GM23338 (cell line): ENCODE measurements around the gene PARL. TPM values are rescaled to one million over a fixed set of nuclear protein-coding genes. Genes with fewer than 3 reads are reported as not detected.

ENCODE experiments used
- ATAC-seq: fragments of 200-7000 bp; cut with Tn5 transposase; 3 replicates; pipeline ENCODE4 v1.9.1; 2020
- DNase-seq: peaks from one replicate; pipeline ENCODE4 v3.0.0-alpha.2; 2015; ENCODE audit warnings: low spot score
- H2AFZ ChIP-seq: fragments of 200-600 bp; sonication (generic); 2 replicates; pipeline ENCODE4 v1.8.0; 2016; ENCODE audit warnings: antibody characterized with exemption, mild to moderate bottlenecking, moderate library complexity
- H3F3A ChIP-seq: fragments of 200-600 bp; sonication (generic); replicated peaks from 2 replicates; pipeline ENCODE4 v1.8.0; 2017; ENCODE audit warnings: antibody characterized with exemption, mixed run types, low read depth
- H3K27ac ChIP-seq: fragments of 200-600 bp; sonication (generic); 2 replicates; pipeline ENCODE4 v1.6.1; 2016; ENCODE audit warnings: low read depth
- H3K27me3 ChIP-seq: fragments of 200-600 bp; sonication (generic); 2 replicates; pipeline ENCODE4 v1.8.0; 2016; ENCODE audit warnings: mild to moderate bottlenecking, mixed run types, moderate library complexity; ENCODE audit not compliant: insufficient read depth
- H3K36me3 ChIP-seq: fragments of 200-600 bp; sonication (generic); 2 replicates; pipeline ENCODE4 v1.8.0; 2016; ENCODE audit warnings: mild to moderate bottlenecking; ENCODE audit not compliant: insufficient read depth
- H3K4me1 ChIP-seq: fragments of 200-600 bp; sonication (generic); 2 replicates; pipeline ENCODE4 v1.8.0; 2016; ENCODE audit warnings: mild to moderate bottlenecking, moderate library complexity; ENCODE audit not compliant: insufficient read depth
- H3K4me2 ChIP-seq: fragments of 200-600 bp; sonication (generic); 2 replicates; pipeline ENCODE4 v1.7.1; 2017; ENCODE audit warnings: mixed run types
- H3K4me3 ChIP-seq: fragments of 200-600 bp; sonication (generic); 2 replicates; pipeline ENCODE4 v1.6.1; 2016; ENCODE audit warnings: mixed run types
- H3K79me2 ChIP-seq: fragments of 200-600 bp; sonication (generic); replicated peaks from 2 replicates; pipeline ENCODE4 v1.8.0; 2017; ENCODE audit warnings: mild to moderate bottlenecking; ENCODE audit not compliant: insufficient read depth
- H3K9me2 ChIP-seq: fragments of 200-600 bp; sonication (generic); 2 replicates; pipeline ENCODE4 v1.8.0; 2017; ENCODE audit not compliant: insufficient read depth
- H4K20me1 ChIP-seq: fragments of 200-600 bp; sonication (generic); replicated peaks from 2 replicates; pipeline ENCODE4 v1.8.0; 2017; ENCODE audit warnings: mild to moderate bottlenecking; ENCODE audit not compliant: insufficient read depth
- H3K27ac Mint-ChIP-seq: 2 replicates; pipeline ENCODE4 v1.8.0; 2020; ENCODE audit warnings: inconsistent platforms, mild to moderate bottlenecking, moderate library complexity, mixed read lengths
- H3K27me3 Mint-ChIP-seq: 3 replicates; pipeline ENCODE4 v1.8.0; 2022; ENCODE audit warnings: low read depth, mild to moderate bottlenecking, moderate library complexity, mixed read lengths, inconsistent platforms; ENCODE audit not compliant: insufficient read depth, poor library complexity
- H3K36me3 Mint-ChIP-seq: 3 replicates; pipeline ENCODE4 v1.8.0; 2021; ENCODE audit warnings: low read depth, mild to moderate bottlenecking, inconsistent platforms, moderate library complexity, mixed read lengths
- H3K4me1 Mint-ChIP-seq: 3 replicates; pipeline ENCODE4 v1.8.0; 2020; ENCODE audit warnings: mild to moderate bottlenecking, inconsistent platforms, mixed read lengths
- H3K4me3 Mint-ChIP-seq: 3 replicates; pipeline ENCODE4 v1.8.0; 2021; ENCODE audit warnings: moderate library complexity, mild to moderate bottlenecking, inconsistent platforms, mixed read lengths
- H3K9me3 Mint-ChIP-seq: 3 replicates; pipeline ENCODE4 v1.8.0; 2020; ENCODE audit warnings: moderate library complexity, mild to moderate bottlenecking, inconsistent platforms, mixed read lengths
- CREB1 ChIP-seq: fragments of 250-450 bp; sonication (Bioruptor Pico); IDR thresholded peaks from 2 replicates; pipeline ENCODE4 v1.5.0; 2020; ENCODE audit warnings: low read depth, mild to moderate bottlenecking, moderate library complexity
- EZH2 ChIP-seq: fragments of 200-600 bp; sonication (generic); IDR thresholded peaks from one replicate; pipeline ENCODE4 v1.8.0; 2017; ENCODE audit warnings: antibody characterized with exemption, mild to moderate bottlenecking, low read depth; ENCODE audit not compliant: unreplicated experiment
- JUNB ChIP-seq: IDR thresholded peaks from one replicate; pipeline ENCODE4 v1.6.1; 2016; ENCODE audit warnings: antibody characterized with exemption; ENCODE audit not compliant: unreplicated experiment
- POLR2AphosphoS5 ChIP-seq: IDR thresholded peaks from 2 replicates; pipeline ENCODE4 v1.6.1; 2016; ENCODE audit warnings: antibody characterized with exemption, low read depth
- ZNF114 ChIP-seq: fragments of 250-450 bp; sonication (Bioruptor Pico); IDR thresholded peaks from 2 replicates; pipeline ENCODE4 v1.5.0; 2020; ENCODE audit warnings: mild to moderate bottlenecking, moderate library complexity
- ZNF331 ChIP-seq: fragments of 250-450 bp; sonication (Bioruptor Pico); IDR thresholded peaks from 2 replicates; pipeline ENCODE4 v1.5.0; 2020; ENCODE audit warnings: low read depth, mild to moderate bottlenecking, moderate library complexity
- polyA plus RNA-seq: library from polyadenylated mRNA; unstranded; fragments of >200 nt; fragmentation: Nextera tagmentation; extraction: Ambion mirVana; gene quantifications from 2 replicates; pipeline ENCODE4 v1.2.1, GENCODE V29; 2016
- total RNA-seq: library from RNA; depleted of rRNA; stranded (reverse); fragments of >200 nt; shearing (Covaris generic); gene quantifications from 2 replicates; pipeline ENCODE4 v1.2.3, GENCODE V29; 2014
- TF ChIP-seq, protein P1 (sequence below): IDR thresholded peaks from one replicate; pipeline ENCODE4 v1.6.1; 2018; ENCODE audit warnings: antibody characterized with exemption; ENCODE audit not compliant: unreplicated experiment
- TF ChIP-seq, protein P2 (sequence below): IDR thresholded peaks from 2 replicates; pipeline ENCODE4 v1.6.1; 2016; ENCODE audit warnings: antibody characterized with exemption
- TF ChIP-seq, protein P3 (sequence below), 2 experiments: fragments of 200-600 bp in 1 of 2; sonication (generic) in 1 of 2; conservative IDR thresholded peaks; 2 replicates each; pipeline versions ENCODE4 v1.5.1 to v1.6.1; 2016 to 2017; ENCODE audit warnings: antibody characterized with exemption in 2 of 2, low read depth in 2 of 2, mild to moderate bottlenecking in 2 of 2, moderate library complexity in 1 of 2

The PARL gene
- total and polyA plus RNA-seq, 2 experiments from 2014 or later, result 67.5 to 78.7 TPM

DNA sequence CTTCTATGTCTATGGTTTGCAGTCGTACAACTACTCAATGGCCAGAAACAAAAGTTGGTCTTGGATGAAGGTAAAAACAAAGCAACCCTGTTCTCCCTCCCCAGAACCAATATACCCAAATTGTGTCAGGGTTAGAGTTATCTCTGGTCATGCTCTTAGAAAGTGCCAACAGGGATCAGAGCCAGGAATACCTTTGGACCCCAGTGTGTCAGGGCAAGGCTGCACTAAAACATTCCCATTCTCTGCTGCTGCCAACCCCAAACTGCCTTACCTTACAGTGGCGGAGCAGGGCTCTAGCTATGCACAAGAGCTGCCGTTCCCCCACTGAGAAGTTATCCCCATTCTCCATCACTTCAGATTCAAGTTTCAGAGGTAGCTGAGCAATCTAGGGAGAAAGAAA, 42.4 kb upstream of the PARL start:
- Mint-ChIP-seq H3K36me3 (peaks cover 38% of the 10 kb centered on the region), H3K27me3 (peaks cover 8% of the 10 kb centered on the region), H3K4me1 (no peaks in the 10 kb centered on the region), H3K4me3 (no peak overlapping the region), H3K9me3 (no peaks in the 10 kb centered on the region), H3K27ac (no peak overlapping the region)
- ATAC-seq (no peak), DNase-seq (no peak)
- Histone ChIP-seq H2AFZ (no peak overlapping the region), H3K9me2 (no peaks in the 10 kb centered on the region), H4K20me1 (no peaks in the 10 kb centered on the region; the same call in 1 of the 2 replicates), H3K4me2 (no peak overlapping the region), H3K27me3 (no peaks in the 10 kb centered on the region), H3F3A (no peaks in the 10 kb centered on the region), H3K79me2 (no peaks in the 10 kb centered on the region), H3K4me1 (no peaks in the 10 kb centered on the region), H3K36me3 (peaks cover 8% of the 10 kb centered on the region; the same call in 1 of the 2 replicates), H3K4me3 (no peak overlapping the region), H3K27ac (no peak overlapping the region)
- TF ChIP-seq POLR2AphosphoS5, result no peak

DNA sequence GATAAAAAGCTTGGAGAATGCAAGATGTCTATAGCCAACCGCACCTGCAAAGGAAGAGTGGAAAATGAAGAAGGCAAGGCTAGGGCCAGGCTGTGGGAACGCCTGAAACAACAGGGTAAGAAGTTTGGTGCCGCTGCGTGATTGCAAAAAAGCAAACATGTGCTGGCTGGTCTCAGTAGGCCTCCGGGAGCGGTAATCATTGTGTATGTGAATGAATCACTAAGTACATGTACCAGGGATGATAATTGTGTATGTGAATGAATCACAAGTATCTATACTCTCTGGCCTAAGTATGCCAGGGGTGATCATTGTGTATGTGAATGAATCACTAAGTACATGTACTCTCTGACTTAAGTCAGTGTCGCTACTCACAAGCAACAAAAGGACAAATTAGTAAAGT, 40.3 kb upstream of the PARL start:
- Histone ChIP-seq H3F3A (no peaks in the 10 kb centered on the region), H2AFZ (no peak overlapping the region), H3K27ac (no peak overlapping the region), H3K4me3 (no peak overlapping the region), H3K27me3 (no peaks in the 10 kb centered on the region), H3K36me3 (peaks cover 9% of the 10 kb centered on the region; the same call in 1 of the 2 replicates), H3K4me2 (no peak overlapping the region), H4K20me1 (peaks cover 5% of the 10 kb centered on the region; the same call in 1 of the 2 replicates), H3K79me2 (no peaks in the 10 kb centered on the region), H3K9me2 (no peaks in the 10 kb centered on the region), H3K4me1 (no peaks in the 10 kb centered on the region)
- Mint-ChIP-seq H3K27ac (no peak overlapping the region), H3K36me3 (peaks cover 38% of the 10 kb centered on the region), H3K4me1 (no peaks in the 10 kb centered on the region), H3K4me3 (no peak overlapping the region), H3K9me3 (no peaks in the 10 kb centered on the region), H3K27me3 (peaks cover 8% of the 10 kb centered on the region)
- ATAC-seq, result no peak
- no peak for DNase-seq
- TF ChIP-seq, protein P1, sequence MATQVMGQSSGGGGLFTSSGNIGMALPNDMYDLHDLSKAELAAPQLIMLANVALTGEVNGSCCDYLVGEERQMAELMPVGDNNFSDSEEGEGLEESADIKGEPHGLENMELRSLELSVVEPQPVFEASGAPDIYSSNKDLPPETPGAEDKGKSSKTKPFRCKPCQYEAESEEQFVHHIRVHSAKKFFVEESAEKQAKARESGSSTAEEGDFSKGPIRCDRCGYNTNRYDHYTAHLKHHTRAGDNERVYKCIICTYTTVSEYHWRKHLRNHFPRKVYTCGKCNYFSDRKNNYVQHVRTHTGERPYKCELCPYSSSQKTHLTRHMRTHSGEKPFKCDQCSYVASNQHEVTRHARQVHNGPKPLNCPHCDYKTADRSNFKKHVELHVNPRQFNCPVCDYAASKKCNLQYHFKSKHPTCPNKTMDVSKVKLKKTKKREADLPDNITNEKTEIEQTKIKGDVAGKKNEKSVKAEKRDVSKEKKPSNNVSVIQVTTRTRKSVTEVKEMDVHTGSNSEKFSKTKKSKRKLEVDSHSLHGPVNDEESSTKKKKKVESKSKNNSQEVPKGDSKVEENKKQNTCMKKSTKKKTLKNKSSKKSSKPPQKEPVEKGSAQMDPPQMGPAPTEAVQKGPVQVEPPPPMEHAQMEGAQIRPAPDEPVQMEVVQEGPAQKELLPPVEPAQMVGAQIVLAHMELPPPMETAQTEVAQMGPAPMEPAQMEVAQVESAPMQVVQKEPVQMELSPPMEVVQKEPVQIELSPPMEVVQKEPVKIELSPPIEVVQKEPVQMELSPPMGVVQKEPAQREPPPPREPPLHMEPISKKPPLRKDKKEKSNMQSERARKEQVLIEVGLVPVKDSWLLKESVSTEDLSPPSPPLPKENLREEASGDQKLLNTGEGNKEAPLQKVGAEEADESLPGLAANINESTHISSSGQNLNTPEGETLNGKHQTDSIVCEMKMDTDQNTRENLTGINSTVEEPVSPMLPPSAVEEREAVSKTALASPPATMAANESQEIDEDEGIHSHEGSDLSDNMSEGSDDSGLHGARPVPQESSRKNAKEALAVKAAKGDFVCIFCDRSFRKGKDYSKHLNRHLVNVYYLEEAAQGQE, result no peak
- TF ChIP-seq EZH2 (no peak), ZNF331 (no peak), JUNB (no peak), CREB1 (CRISPR knock-in tag) (no peak), ZNF114 (no peak)
- TF ChIP-seq, protein P2, sequence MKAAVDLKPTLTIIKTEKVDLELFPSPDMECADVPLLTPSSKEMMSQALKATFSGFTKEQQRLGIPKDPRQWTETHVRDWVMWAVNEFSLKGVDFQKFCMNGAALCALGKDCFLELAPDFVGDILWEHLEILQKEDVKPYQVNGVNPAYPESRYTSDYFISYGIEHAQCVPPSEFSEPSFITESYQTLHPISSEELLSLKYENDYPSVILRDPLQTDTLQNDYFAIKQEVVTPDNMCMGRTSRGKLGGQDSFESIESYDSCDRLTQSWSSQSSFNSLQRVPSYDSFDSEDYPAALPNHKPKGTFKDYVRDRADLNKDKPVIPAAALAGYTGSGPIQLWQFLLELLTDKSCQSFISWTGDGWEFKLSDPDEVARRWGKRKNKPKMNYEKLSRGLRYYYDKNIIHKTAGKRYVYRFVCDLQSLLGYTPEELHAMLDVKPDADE, result no peak
- TF ChIP-seq, protein P3, sequence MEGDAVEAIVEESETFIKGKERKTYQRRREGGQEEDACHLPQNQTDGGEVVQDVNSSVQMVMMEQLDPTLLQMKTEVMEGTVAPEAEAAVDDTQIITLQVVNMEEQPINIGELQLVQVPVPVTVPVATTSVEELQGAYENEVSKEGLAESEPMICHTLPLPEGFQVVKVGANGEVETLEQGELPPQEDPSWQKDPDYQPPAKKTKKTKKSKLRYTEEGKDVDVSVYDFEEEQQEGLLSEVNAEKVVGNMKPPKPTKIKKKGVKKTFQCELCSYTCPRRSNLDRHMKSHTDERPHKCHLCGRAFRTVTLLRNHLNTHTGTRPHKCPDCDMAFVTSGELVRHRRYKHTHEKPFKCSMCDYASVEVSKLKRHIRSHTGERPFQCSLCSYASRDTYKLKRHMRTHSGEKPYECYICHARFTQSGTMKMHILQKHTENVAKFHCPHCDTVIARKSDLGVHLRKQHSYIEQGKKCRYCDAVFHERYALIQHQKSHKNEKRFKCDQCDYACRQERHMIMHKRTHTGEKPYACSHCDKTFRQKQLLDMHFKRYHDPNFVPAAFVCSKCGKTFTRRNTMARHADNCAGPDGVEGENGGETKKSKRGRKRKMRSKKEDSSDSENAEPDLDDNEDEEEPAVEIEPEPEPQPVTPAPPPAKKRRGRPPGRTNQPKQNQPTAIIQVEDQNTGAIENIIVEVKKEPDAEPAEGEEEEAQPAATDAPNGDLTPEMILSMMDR (conservative IDR thresholded peaks at IDR 0.05; ENCODE audit: low read depth in 2 of 2), result no peak
